Gastrocnemius medialis (tissue), 4 donors: ENCODE measurements around the gene CENPX. TPM values are rescaled to one million over a fixed set of nuclear protein-coding genes. Genes with fewer than 3 reads are reported as not detected.

Experiments used
- ATAC-seq, 2 donors: fragments of 150-250 bp; one replicate each; pipeline ENCODE4 v1.9.1; 2016
- DNase-seq, 2 donors: peaks; one replicate each; pipeline ENCODE4 v3.0.0-alpha.2; 2019
- H3K27ac ChIP-seq, 4 donors: fragments of 200-600 bp; sonication (generic); 1 replicate in 1 of 4; 2 replicates in 3 of 4; pipeline ENCODE4 v1.5.1; 2016 to 2018; ENCODE audit warnings: mild to moderate bottlenecking in 2 of 4, moderate library complexity in 1 of 4
- H3K27me3 ChIP-seq, 3 donors: fragments of 200-600 bp; sonication (generic) in 2 of 3; 1 replicate in 1 of 3; 2 replicates in 2 of 3; pipeline versions ENCODE4 v1.5.1 to v1.6.0; 2016 to 2019; ENCODE audit warnings: mild to moderate bottlenecking in 1 of 3, moderate library complexity in 1 of 3
- H3K36me3 ChIP-seq, 2 donors: fragments of 200-600 bp; sonication (generic) in 1 of 2; one replicate each; pipeline ENCODE4 v1.5.1; 2017 to 2018
- H3K4me1 ChIP-seq, 2 donors: fragments of 200-600 bp; sonication (generic) in 1 of 2; one replicate each; pipeline ENCODE4 v1.5.1; 2016 to 2017; ENCODE audit warnings: mild to moderate bottlenecking in 2 of 2
- H3K4me3 ChIP-seq, 4 donors: fragments of 200-600 bp; sonication (generic) in 3 of 4; 1 replicate in 1 of 4; 2 replicates in 3 of 4; pipeline ENCODE4 v1.5.1; 2016 to 2019; ENCODE audit warnings: mild to moderate bottlenecking in 2 of 4
- H3K9me3 ChIP-seq, 3 donors: fragments of 200-600 bp; sonication (generic) in 2 of 3; 1 replicate in 1 of 3; 2 replicates in 2 of 3; pipeline ENCODE4 v1.5.1; 2016 to 2019
- POLR2A ChIP-seq, 2 donors: fragments of 450-650 bp; IDR thresholded peaks; one replicate each; pipeline ENCODE4 v1.6.1; 2017; ENCODE audit warnings: antibody characterized with exemption in 2 of 2, mild to moderate bottlenecking in 2 of 2, moderate library complexity in 2 of 2
- in situ Hi-C, 4 donors: fragments of 200-750 bp; cut with MboI; loops; one replicate each; pipeline versions ENCODE4 v1.15.0 to v1.8.0; 2017; ENCODE audit warnings: low sequenced_read_pairs in 4 of 4
- intact Hi-C: fragments of 100-400 bp; cut with DNase I; formaldehyde crosslinking; loops from one replicate; pipeline ENCODE4 v1.15.1; 2023; ENCODE audit warnings: low total_unique reads
- total RNA-seq, 4 donors: library from RNA; depleted of rRNA; stranded (reverse); fragments of >200 nt; gene quantifications; one replicate each; pipeline versions ENCODE4 v1.1.0 to v1.2.3, GENCODE V29; 2016
- TF ChIP-seq, protein P1 (sequence below), 5 experiments: fragments of 450-650 bp in 3 of 5; fragments of 200-600 bp in 2 of 5; sonication (generic) in 2 of 5; IDR thresholded peaks in 4 of 5; conservative IDR thresholded peaks in 1 of 5; 1 replicate in 4 of 5; 2 replicates in 1 of 5; pipeline ENCODE4 v1.5.1; 2016 to 2019; ENCODE audit warnings: antibody characterized with exemption in 5 of 5, mild to moderate bottlenecking in 3 of 5, moderate library complexity in 3 of 5

The CENPX gene
- total RNA-seq, 4 donors from 2014 or later = 41.2 to 62.7 (median 57.0) TPM

DNA sequence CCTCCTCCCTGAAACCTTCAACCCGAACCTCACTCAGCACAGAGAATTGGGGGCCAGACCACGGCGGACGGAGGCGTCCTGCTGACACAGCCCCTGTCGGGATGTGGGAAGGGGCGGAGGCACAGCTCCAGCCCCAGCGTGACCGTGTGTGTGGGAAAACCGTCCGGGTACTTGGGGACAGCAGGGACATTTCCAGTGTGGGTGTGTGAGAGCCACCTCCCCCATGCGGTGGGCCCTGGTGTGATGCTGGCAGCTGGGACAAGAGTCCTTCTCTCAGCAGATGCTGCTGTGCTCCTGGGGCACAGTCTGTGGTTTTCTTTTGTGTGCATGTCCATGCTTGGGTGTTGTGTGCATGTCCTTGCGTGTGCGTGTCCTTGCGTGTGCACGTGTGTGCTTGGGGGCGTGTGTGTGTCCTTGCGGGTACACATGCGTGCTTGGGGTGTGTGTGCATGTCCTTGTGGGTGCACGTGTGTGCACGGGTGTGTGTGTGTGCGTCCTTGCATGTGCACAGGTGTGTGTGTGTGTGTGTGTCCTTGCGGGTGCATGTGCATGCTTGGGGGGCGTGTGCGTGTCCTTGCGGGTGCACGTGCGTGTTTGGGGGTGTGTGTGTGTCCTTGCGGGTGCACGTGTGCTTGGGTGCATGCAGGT lies 16.9 kb downstream of the CENPX start:
- intact Hi-C loops = loop anchor here (10.0 kb wide), 1 partner anchor 69 kb away; no protein-coding TSS in a partner anchor
- in situ Hi-C loops = no loop called here
- DNase-seq (no peak), ATAC-seq (no peak)
- TF ChIP-seq, protein P1, sequence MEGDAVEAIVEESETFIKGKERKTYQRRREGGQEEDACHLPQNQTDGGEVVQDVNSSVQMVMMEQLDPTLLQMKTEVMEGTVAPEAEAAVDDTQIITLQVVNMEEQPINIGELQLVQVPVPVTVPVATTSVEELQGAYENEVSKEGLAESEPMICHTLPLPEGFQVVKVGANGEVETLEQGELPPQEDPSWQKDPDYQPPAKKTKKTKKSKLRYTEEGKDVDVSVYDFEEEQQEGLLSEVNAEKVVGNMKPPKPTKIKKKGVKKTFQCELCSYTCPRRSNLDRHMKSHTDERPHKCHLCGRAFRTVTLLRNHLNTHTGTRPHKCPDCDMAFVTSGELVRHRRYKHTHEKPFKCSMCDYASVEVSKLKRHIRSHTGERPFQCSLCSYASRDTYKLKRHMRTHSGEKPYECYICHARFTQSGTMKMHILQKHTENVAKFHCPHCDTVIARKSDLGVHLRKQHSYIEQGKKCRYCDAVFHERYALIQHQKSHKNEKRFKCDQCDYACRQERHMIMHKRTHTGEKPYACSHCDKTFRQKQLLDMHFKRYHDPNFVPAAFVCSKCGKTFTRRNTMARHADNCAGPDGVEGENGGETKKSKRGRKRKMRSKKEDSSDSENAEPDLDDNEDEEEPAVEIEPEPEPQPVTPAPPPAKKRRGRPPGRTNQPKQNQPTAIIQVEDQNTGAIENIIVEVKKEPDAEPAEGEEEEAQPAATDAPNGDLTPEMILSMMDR (IDR thresholded peaks at IDR 0.05 in 4 of 5, conservative IDR thresholded peaks at IDR 0.05 in 1 of 5) = no peak
- no peak for TF ChIP-seq POLR2A (IDR thresholded peaks at IDR 0.05)
- Histone ChIP-seq H3K27ac (no peak overlapping the region), H3K4me1 (peaks cover 33 to 43% of the 10 kb centered on the region in 2 donors), H3K27me3 (no peaks in the 10 kb centered on the region), H3K9me3 (no peaks in the 10 kb centered on the region), H3K36me3 (no peaks in the 10 kb centered on the region), H3K4me3 (no peak overlapping the region)

DNA sequence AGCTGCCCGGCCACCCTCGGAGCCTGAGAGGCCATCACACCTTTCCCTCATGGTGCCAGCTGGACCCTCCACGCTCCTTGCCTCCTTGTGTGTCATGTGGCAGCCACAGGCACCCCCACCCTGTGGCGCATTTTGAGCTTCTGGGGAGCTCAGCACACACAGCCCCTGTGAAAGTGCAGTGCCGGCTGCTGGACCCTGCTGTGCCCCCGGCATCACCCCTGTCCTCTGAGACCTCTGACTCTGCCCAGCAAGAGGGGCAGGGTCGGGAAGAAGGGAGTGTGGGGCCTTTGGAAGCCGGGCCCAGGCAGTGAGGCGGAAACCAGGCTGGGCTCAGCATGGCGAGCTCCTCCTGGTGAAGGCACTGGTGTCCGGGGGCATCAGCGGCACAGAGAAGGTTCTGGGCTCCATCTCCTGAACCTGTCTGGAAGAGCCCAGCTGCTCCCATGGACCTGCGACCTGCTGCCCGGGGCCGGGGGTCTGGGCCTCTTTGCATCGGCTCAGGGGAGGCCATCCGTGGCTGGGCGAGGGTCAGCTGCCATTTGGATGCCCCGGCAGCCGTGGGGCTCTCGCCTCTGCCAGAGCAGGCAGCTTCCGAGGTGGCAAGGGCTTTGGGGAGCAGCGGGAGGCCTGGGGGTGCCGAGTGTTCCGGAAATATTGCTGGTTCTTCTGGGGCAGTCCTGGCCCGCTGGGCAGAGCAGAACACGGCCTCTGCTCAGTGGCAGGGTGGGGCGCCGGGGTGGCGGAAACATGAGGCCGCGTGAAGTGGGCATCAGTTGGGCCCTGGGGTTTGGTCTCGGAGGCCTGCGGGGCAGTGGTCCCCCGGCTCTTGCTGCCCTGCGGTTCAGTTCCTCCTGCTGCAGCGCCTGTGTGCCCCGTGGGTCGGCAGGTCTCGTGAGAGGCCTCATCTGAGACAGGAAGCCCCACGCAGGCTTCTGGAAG lies 17.9 kb downstream of the CENPX start:
- DNase-seq (no peak), ATAC-seq (no peak)
- Histone ChIP-seq H3K4me1 (peaks cover 35 to 53% of the 10 kb centered on the region in 2 donors), H3K4me3 (no peak overlapping the region), H3K27ac (no peak overlapping the region), H3K9me3 (no peaks in the 10 kb centered on the region), H3K27me3 (no peaks in the 10 kb centered on the region), H3K36me3 (no peaks in the 10 kb centered on the region)
- TF ChIP-seq POLR2A (IDR thresholded peaks at IDR 0.05) = no peak
- TF ChIP-seq, protein P1 (IDR thresholded peaks at IDR 0.05 in 4 of 5, conservative IDR thresholded peaks at IDR 0.05 in 1 of 5) = no peak
- intact Hi-C loops = loop anchor here (10.0 kb wide), 1 partner anchor 70 kb away; no protein-coding TSS in a partner anchor
- in situ Hi-C loops = no loop called here

DNA sequence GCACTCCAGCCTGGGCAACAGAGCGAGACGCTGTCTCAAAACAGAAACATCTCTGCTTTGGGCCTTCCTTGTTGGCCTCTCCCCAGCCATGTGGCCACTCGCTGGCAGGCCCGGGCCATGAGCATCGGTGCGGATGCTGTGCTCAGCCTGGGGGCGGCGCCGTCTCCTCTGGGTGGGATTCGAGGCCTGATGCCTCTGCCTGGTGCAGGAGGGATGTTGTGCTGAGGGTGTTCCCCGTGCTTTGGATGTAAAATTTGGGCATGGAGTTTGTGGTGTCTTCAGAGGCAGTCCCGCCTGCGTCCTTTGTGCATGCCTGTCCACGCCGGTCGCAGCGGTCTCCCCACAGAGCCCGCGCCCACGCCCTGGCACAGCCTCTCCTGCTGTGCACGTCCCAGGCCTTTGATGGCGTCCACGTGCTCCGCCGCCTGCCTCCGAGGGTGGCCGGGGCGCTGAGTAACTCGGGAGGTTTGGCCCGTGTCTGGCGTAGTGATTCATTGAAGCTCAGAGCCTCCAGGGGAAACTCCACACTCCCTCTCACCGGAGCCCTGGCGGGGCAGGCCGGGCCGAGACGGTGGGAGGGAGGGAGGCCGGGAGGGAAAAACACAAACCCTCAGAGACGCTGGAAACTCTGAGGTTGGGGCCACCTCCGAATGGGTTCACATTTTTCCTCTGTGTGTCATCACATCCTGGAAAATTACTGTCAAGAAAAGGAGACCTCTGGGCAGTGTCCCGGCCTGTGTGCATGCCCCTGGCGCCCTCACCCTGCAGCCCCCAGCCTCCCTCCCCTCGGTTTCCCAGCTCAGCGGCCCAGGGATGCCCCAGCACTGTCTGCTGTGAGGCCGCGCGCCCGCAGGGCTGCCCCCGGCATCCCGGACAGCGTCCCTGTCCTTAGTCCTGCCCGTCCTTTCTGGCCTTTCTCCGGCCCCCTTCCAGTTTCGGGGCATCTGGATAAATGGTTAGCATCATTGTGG lies 19.0 kb downstream of the CENPX start:
- ATAC-seq (peak; percentile 71 to 72), DNase-seq (peak; percentile 48 to 71)
- TF ChIP-seq, protein P1 (IDR thresholded peaks at IDR 0.05 in 4 of 5, conservative IDR thresholded peaks at IDR 0.05 in 1 of 5) = no peak
- TF ChIP-seq POLR2A (IDR thresholded peaks at IDR 0.05) = no peak
- no peaks in the 10 kb centered on the region for H3K36me3 ChIP-seq
- peak overlapping the region; percentile 7 to 58 (median 44) for H3K27ac ChIP-seq
- in situ Hi-C loops (no loop called here), intact Hi-C loops (loop anchor here (1.0 to 10.0 kb wide), 2 partner anchors 35 to 71 kb away; no protein-coding TSS in a partner anchor)
- no peaks in the 10 kb centered on the region for H3K9me3 ChIP-seq
- peaks cover 35 to 63% of the 10 kb centered on the region in 2 donors for H3K4me1 ChIP-seq
- H3K4me3 ChIP-seq = peak overlapping the region in 1 of 4 donors; percentile 13
- no peaks in the 10 kb centered on the region for H3K27me3 ChIP-seq

DNA sequence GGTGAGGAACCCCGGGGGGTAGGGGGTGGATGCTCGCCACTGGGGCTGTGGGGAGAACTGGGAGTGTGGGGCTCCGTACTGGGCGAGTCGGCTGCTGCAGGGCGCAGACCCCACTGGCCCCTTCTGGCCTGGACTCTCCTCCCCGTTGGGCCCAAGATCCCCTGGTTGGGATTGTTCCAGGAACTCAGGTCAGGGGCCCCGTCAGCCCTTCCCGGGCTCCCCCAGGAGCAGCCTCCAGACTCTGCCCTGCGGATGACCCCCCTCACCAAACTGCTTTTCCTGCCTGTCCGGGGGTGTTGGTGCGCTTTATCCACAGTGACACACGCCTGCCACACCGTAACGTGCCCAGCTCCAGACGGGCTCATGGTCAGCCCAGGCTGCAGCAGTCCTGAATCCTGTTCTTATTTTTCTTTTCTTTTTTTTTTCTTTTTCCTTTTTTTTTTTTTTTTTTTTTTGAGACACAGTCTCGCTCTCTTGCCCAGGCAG lies 21.1 kb downstream of the CENPX start:
- Histone ChIP-seq H3K4me3 (no peak overlapping the region), H3K27ac (peak overlapping the region in 2 of 4 donors; percentile 26 to 72), H3K36me3 (peaks cover 0 to 1% of the 10 kb centered on the region in 2 donors), H3K9me3 (no peaks in the 10 kb centered on the region), H3K27me3 (no peaks in the 10 kb centered on the region), H3K4me1 (peaks cover 35 to 73% of the 10 kb centered on the region in 2 donors)
- in situ Hi-C loops = no loop called here
- no peak for ATAC-seq
- TF ChIP-seq POLR2A (IDR thresholded peaks at IDR 0.05) = no peak
- TF ChIP-seq, protein P1 (IDR thresholded peaks at IDR 0.05 in 4 of 5, conservative IDR thresholded peaks at IDR 0.05 in 1 of 5) = no peak
- DNase-seq = no peak
- intact Hi-C loops = loop anchor here (10.0 kb wide), 1 partner anchor 73 kb away; no protein-coding TSS in a partner anchor
